ENCODE measurements around the gene RBCK1.
"Not testable (repeated sequence)": the region's sequence is repeated elsewhere in the genome, so short reads cannot be mapped to it uniquely, and the experiment has no call there.

The RBCK1 gene

DNA sequence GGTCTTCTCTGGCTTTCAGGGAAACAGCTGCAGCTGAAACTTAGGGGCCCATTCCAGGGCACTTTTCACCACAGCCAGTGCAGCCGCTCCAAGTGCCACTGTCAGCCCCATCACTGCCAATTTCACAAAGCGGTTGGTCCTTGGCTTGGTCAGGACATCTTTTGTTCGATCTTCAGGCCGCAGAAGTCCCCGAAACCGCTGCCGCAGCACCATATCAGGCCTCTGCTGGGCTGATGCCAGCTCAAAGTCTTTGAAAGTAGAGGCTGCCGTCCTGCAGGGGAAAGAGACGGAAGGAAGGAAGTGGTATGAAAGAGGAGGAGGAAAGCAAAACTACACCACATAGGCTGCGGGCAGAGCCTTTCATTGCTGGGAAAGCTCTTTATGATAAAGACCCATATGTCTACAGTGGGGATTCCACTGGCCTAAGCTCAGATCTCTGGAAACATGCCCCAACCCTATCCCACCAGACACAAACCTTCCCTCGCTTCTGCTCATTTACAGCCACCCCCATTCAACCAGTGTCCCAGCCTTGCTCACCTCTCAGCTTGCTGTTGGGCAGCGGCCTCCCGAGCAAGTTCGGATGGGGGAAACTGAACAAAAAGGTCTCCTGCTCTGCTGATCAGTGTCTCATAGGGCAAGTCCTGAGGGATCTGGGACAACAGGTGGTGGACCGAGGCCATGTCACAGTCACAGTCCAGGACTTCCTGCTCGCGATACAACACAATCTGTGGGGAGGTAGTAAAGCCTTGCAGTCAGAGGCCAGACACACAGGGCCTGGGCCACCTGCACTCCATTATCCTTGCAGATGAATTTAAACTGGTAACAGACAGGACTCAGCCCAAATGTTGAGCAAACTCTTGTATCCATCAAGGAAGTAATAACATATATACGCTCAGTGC lies 30.7 kb downstream of the RBCK1 start:
- peak overlapping the region; percentile 60 for H3K27ac Mint-ChIP-seq
- H3K27me3 Mint-ChIP-seq: no peaks in the 10 kb centered on the region
- peak overlapping the region; percentile 74 for H3K4me3 Mint-ChIP-seq
- DNase-seq (ENCODE audit: low spot score in 2 of 2) (no peak), ATAC-seq (ENCODE audit: low read depth) (peak; percentile 84)
- peaks cover 27% of the 10 kb centered on the region for H3K36me3 Mint-ChIP-seq
- H3K4me1 Mint-ChIP-seq: peaks cover 26% of the 10 kb centered on the region
- H3K9me3 Mint-ChIP-seq: no peaks in the 10 kb centered on the region

DNA sequence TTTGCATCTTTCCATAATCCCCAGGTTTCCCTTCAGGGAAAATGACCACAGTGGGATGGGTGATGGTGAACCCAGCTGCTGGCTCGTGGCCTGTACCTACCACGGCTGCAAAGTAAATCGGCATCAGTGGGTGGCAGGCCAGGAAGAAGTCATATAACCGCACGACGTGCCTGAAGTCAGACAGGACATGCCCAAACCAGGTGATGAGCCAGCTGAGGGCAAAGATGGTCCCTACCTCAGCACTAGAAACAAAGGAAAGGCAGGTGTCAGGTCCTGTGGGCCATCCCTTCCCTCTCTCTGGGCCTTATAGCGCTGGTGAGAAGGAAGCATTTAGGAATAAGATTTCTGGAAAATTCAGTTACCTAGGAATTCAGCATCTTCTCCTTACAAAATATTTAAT lies 32.0 kb downstream of the RBCK1 start:
- H3K9me3 Mint-ChIP-seq: no peaks in the 10 kb centered on the region
- ATAC-seq (ENCODE audit: low read depth) (no peak), DNase-seq (ENCODE audit: low spot score in 2 of 2) (no peak)
- peaks cover 26% of the 10 kb centered on the region for H3K4me1 Mint-ChIP-seq
- H3K36me3 Mint-ChIP-seq: peaks cover 32% of the 10 kb centered on the region
- H3K27ac Mint-ChIP-seq: peak overlapping the region; percentile 60
- H3K4me3 Mint-ChIP-seq: no peak overlapping the region
- H3K27me3 Mint-ChIP-seq: no peaks in the 10 kb centered on the region

DNA sequence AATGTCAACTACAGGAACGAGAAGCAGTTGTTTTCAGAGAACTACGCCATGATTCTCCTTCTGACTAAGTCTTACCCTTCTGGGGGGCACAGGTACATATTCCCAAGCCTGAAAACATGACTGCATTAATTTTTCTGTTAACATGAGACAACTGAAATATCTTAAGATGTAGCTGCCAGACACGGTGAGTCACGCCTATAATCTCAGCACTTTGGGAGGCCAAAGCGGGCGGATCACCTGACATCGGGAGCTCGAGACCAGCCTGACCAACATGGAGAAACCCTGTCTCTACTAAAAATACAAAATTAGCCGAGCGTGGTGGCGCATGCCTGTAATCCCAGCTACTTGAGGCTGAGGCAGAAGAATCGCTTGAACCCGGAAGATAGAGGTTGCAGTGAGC lies 32.5 kb downstream of the RBCK1 start:
- Mint-ChIP-seq H3K27me3 (no peaks in the 10 kb centered on the region), H3K27ac (no peak overlapping the region), H3K9me3 (no peaks in the 10 kb centered on the region), H3K36me3 (peaks cover 33% of the 10 kb centered on the region), H3K4me3 (no peak overlapping the region), H3K4me1 (peaks cover 26% of the 10 kb centered on the region)
- DNase-seq (ENCODE audit: low spot score in 2 of 2) (no peak), ATAC-seq (ENCODE audit: low read depth) (no peak)

DNA sequence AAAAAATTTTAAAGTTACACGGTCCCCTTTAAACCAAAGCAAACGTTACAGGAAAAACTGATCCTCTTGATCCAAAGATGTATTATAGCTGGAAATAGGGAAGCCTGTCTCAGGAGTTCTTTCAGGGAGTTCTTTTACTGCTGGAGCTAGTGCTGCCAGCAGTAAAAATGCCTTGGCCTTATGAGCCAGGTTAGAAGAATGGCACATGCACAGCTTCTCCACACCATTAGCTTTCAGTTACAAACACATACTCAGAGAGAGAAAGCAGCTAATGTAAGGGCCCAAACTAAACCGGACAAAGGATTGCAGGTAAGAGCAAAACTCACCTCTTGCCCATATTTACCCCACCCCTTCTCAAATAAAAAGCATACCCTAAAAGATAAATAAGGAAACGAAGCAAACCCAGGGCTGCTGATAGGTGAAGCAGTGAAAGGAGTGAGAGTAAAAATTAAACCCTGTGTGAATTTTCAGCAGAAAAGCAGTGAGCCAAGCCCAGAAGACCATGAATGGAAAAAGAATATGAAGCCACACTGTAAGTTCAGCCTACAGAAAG lies 35.2 kb downstream of the RBCK1 start:
- Mint-ChIP-seq H3K27me3 (no peaks in the 10 kb centered on the region), H3K4me3 (no peak overlapping the region), H3K27ac (no peak overlapping the region), H3K36me3 (peaks cover 29% of the 10 kb centered on the region), H3K9me3 (no peaks in the 10 kb centered on the region), H3K4me1 (peaks cover 16% of the 10 kb centered on the region)
- no peak for ATAC-seq (ENCODE audit: low read depth)
- no peak for DNase-seq (ENCODE audit: low spot score in 2 of 2)

DNA sequence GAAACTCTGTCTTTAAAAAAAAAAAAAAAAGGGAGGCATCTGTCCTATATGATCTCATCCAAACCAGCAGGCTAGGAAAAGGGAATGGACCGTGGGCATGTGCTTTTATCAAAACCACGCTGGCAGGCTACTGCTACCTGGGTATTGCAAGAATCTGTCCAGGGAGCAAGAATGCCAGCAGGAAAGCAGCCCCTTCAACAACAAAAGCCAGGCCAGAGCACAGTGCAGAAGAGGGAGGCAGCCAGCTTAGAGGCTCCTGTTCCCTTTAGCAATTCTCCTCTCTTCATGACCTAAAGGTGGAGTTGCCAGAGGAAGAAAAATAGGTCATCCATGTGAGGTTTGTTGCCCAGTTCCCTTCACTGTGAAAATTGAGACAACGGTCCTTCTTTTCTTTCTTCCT lies 36.0 kb downstream of the RBCK1 start:
- no peak overlapping the region for H3K4me3 Mint-ChIP-seq

DNA sequence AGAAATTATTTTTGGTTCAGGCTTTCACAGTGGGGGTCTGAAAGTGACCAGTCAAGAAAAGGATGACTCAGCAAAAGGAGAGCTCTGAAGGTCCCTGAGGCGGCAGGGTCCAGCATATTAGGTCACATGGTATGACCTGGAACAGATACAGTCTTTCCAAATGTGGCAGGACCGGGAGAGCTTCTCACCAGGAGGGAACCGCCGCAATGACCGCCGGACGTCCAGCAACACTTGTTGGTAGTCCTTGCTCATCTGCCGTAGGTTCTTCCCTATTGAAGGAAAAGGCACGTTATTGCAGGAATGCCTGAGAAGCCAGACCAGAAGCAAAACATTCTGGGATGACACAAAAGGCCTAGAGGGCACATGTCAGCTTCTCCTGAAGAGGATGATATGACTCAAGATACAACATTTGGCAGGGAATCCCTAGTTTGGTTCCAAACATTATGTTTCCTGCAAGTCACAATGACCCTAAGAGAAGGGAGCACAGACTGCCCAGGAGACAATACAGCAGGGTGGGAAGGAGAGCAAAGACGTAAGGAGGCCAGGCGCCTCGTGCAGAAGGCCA lies 36.8 kb downstream of the RBCK1 start:
- Mint-ChIP-seq H3K27ac (no peak overlapping the region), H3K4me1 (peaks cover 5% of the 10 kb centered on the region), H3K4me3 (no peak overlapping the region), H3K9me3 (no peaks in the 10 kb centered on the region), H3K36me3 (peaks cover 27% of the 10 kb centered on the region), H3K27me3 (no peaks in the 10 kb centered on the region)
- ATAC-seq (ENCODE audit: low read depth) (no peak), DNase-seq (ENCODE audit: low spot score in 2 of 2) (no peak)

More for the DNA sequence above, 36.0 kb downstream of the RBCK1 start:
- Mint-ChIP-seq H3K4me1 (peaks cover 9% of the 10 kb centered on the region), H3K27ac (no peak overlapping the region), H3K27me3 (no peaks in the 10 kb centered on the region), H3K36me3 (peaks cover 29% of the 10 kb centered on the region), H3K9me3 (no peaks in the 10 kb centered on the region)
- ATAC-seq (ENCODE audit: low read depth) (no peak), DNase-seq (ENCODE audit: low spot score in 2 of 2) (no peak)

DNA sequence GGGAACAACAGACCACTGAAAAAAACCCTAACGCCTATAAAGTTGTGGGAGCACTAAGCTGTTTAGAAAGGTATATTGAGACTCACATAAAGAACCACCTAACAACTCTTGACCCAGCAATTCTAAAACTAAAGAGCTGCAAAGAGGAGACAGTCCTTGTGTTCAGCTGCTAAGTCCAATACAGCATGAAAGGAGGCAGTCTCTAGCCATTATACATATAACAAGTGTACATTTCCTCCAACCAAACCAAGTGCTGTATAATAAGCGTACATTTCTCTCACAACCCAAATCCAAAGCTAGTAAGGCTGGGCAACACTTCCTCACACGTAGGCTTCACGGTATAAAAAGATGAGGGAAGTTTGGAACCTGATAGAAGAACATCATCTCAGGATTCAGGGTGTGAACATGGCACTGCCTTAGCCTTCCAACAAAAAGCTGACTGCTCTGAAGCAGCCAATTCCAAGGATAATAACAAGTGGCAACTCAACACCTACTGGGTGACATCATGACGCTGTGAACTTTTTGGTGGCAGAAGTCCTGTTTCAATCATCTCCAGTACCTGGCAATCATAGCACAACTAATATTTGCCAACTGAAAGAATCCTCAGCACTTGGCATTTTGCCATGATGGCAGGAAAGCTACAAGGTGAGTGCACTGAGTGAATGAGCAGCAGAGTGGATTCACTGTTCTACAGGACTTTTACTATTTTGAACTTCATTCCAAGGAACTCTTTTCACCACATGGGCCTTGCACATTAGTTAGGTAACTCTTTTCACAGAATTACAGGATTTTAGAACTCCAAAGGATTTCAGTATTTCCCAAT lies 37.6 kb downstream of the RBCK1 start:
- H3K27ac Mint-ChIP-seq: no peak overlapping the region
- DNase-seq (ENCODE audit: low spot score in 2 of 2): no peak
- peaks cover 4% of the 10 kb centered on the region for H3K4me1 Mint-ChIP-seq
- ATAC-seq (ENCODE audit: low read depth): no peak
- peaks cover 24% of the 10 kb centered on the region for H3K36me3 Mint-ChIP-seq
- H3K9me3 Mint-ChIP-seq: no peaks in the 10 kb centered on the region
- no peaks in the 10 kb centered on the region for H3K27me3 Mint-ChIP-seq
- no peak overlapping the region for H3K4me3 Mint-ChIP-seq

DNA sequence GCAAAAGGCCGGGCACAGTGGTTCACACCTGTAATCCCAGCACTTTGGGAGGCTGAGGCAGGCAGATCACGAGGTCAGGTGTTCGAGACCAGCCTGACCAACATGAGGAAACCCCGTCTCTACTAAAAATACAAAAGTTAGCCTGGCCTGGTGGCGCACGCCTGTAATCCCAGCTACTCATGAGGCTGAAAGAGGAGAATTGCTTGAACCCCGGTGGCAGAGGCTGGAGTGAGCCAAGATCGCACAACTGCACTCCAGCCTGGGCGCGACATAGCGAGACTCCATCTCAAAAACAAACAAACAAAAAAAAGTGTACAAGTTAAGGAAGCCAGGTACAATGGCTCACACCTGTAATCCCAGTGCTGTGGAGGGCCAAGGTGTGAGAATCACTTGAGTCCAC lies 43.9 kb downstream of the RBCK1 start:
- DNase-seq (ENCODE audit: low spot score in 2 of 2); H3K36me3 Mint-ChIP-seq; H3K27ac Mint-ChIP-seq; H3K9me3 Mint-ChIP-seq; H3K27me3 Mint-ChIP-seq; H3K4me3 Mint-ChIP-seq; ATAC-seq (ENCODE audit: low read depth); H3K4me1 Mint-ChIP-seq: not testable (repeated sequence)

DNA sequence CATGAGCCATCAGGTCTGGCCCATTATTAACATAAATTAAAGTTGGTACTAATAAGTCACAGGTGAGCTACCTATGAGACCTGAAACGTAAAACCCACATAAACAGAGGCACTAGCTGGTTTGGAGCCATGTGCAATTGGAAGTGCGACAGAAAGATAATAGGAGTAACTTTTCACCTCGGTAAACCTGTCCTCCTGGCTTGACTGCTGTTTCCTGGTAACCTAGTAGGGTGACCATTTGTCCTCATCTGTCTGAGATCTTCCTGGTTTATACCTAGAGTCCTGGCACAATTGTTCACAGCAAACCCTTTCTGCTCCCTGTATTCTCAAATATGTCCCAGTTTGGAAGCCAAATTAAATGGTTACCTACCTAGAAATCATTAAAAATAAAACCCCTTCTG lies 46.9 kb downstream of the RBCK1 start:
- ATAC-seq (ENCODE audit: low read depth): no peak
- no peak for DNase-seq (ENCODE audit: low spot score in 2 of 2)
- Mint-ChIP-seq H3K9me3 (no peaks in the 10 kb centered on the region), H3K4me3 (no peak overlapping the region), H3K4me1 (peaks cover 9% of the 10 kb centered on the region), H3K27me3 (no peaks in the 10 kb centered on the region), H3K36me3 (no peaks in the 10 kb centered on the region), H3K27ac (no peak overlapping the region)

DNA sequence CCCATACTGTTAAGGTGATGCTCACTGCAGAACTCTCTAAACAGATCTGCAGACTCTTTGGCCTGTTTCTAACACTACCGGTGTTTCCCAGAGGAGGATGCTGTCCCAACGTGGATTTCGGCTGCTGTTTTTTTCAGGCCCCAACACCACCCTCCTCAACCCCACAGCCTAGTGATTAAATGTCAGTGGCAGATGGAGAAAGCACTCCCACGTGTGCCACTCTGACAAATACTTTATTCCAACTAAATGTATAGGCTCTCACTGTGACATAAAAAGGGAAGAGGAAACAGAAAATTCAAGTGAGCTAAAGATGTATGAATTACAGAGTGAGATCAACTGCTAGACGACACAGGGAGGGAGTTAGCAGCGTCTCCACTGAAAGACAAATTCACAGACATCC lies 50.7 kb downstream of the RBCK1 start:
- no peak for DNase-seq (ENCODE audit: low spot score in 2 of 2)
- H3K4me1 Mint-ChIP-seq: peaks cover 25% of the 10 kb centered on the region
- no peak overlapping the region for H3K27ac Mint-ChIP-seq
- H3K36me3 Mint-ChIP-seq: no peaks in the 10 kb centered on the region
- H3K4me3 Mint-ChIP-seq: no peak overlapping the region
- no peaks in the 10 kb centered on the region for H3K9me3 Mint-ChIP-seq
- no peak for ATAC-seq (ENCODE audit: low read depth)
- H3K27me3 Mint-ChIP-seq: no peaks in the 10 kb centered on the region

DNA sequence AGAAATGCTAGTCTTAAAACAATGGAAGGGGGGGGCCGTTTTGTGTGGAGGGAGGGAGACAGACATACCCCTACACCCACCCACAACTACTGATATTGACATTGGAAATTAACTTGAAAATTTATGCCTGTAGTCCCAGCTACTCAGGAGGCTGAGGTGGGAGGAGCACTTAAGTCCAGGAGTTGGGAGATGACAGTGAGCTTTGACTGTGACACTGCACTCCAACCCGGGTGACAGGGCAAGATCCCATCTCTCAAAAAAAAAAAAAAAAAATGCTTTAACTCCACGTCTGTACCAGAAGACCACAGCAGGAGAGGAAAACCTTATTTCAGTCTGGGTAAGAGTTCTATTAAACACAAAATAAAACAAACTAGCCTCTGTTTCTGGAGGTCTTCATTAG lies 52.1 kb downstream of the RBCK1 start:
- Mint-ChIP-seq H3K4me3 (no peak overlapping the region), H3K36me3 (no peaks in the 10 kb centered on the region), H3K4me1 (peaks cover 25% of the 10 kb centered on the region), H3K27ac (no peak overlapping the region), H3K9me3 (no peaks in the 10 kb centered on the region), H3K27me3 (no peaks in the 10 kb centered on the region)
- ATAC-seq (ENCODE audit: low read depth) (no peak), DNase-seq (ENCODE audit: low spot score in 2 of 2) (no peak)

DNA sequence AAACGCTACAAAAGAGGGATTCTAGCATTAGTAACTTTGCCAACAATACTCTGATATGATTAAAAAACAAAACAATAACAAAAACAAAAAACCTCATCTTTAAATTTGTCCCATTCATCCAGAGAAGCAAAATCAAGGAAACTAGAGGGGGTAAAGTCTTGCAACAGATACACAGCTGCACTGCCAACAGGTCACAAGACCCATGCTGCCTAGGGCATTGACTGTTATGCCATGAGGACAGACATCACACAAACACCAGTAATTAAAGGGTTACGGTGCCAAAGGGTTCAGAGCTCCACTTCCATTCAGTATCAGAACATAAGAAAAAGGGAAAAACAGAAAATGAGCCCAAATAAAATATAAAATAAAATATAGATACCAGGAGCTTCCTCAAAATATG lies 52.6 kb downstream of the RBCK1 start:
- Mint-ChIP-seq H3K4me3 (peak overlapping the region; percentile 44), H3K36me3 (no peaks in the 10 kb centered on the region), H3K27ac (no peak overlapping the region), H3K27me3 (no peaks in the 10 kb centered on the region), H3K4me1 (peaks cover 25% of the 10 kb centered on the region), H3K9me3 (no peaks in the 10 kb centered on the region)
- DNase-seq (ENCODE audit: low spot score in 2 of 2): no peak
- no peak for ATAC-seq (ENCODE audit: low read depth)

DNA sequence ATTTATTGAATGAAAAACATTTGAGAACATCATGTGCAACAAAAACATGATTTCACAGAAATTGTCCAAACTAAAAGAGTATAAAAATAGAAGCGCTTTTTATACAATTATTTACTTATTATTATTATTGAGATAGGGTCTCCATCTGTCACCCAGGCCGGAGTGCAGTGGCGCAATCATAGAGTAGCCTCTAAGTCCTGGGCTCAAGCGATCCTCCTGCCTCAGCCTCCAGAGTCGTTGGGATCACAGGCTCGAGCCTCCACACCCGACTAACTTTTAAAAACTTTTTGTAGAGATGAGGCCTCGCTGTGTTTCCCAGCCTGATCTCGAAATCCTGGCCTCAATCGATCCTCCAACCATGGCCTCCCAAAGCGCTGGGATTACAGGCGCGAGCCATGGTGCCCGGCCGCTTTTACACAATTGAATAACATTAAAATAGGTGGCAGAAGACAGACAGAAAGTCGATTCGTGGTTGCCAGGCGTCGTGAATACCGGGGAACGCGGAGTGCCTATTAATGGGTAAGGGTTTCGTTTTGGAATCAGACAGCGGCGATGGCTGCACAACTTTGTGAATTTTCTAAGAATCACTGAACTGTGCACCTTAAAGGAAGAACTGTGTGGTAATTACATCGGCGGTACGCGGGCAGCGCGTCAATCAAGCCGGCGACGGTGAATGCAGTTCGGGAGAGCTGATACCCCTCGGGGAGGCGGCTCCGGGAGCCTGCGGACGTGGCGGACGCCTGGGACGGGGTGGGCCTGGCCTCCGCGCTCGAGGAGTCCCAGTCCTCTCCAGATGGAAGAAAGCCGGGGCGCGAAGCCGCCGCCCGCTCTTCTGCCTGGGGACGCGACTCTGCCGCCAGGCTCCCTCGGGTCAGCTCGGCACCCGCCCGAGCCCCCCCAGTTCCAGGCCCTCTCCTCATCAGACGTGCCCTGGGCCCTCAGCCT lies 53.4 kb downstream of the RBCK1 start:
- peak overlapping the region; percentile 93 for H3K4me3 Mint-ChIP-seq
- H3K36me3 Mint-ChIP-seq: no peaks in the 10 kb centered on the region
- H3K27ac Mint-ChIP-seq: peak overlapping the region; percentile 86
- ATAC-seq (ENCODE audit: low read depth): peak; percentile 29
- peak in 1 of 2 donors; percentile 33 for DNase-seq (ENCODE audit: low spot score in 2 of 2)
- peaks cover 23% of the 10 kb centered on the region for H3K4me1 Mint-ChIP-seq
- no peaks in the 10 kb centered on the region for H3K27me3 Mint-ChIP-seq
- H3K9me3 Mint-ChIP-seq: no peaks in the 10 kb centered on the region

Data from memory B cell (primary cell).